IPS DF 19.7 (cell line): ENCODE measurements around the gene CDH12.
"Not testable (repeated sequence)": the region's sequence is repeated elsewhere in the genome, so short reads cannot be mapped to it uniquely, and the experiment has no call there.

Experiments
- DNase-seq: peaks from one replicate; pipeline ENCODE4 v3.0.0-alpha.2; 2013; ENCODE audit warnings: low read depth, low spot score

The CDH12 gene

DNA sequence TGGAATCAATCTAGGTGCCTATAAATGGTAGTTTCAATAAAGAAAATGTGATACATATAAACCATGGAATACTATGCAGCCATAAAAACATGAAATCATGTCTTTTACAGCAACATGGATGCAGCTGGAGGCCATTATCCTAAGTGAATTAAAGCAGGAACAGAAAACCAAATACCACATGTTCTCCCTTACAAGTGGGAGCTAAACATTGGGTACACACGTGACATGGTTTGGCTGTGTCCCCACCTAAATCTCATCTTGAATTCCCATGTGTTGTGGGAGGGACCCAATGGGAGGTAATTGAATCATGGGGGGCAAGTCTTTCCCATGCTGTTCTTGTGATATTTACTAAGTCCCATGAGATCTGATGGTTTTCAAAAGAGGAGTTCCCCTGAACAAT is 78.9 kb downstream of the CDH12 start:
- not testable (repeated sequence) for DNase-seq

GRCh38 chr5:22764736-22765135 is 88.4 kb downstream of the CDH12 start:
- DNase-seq: no peak

DNA sequence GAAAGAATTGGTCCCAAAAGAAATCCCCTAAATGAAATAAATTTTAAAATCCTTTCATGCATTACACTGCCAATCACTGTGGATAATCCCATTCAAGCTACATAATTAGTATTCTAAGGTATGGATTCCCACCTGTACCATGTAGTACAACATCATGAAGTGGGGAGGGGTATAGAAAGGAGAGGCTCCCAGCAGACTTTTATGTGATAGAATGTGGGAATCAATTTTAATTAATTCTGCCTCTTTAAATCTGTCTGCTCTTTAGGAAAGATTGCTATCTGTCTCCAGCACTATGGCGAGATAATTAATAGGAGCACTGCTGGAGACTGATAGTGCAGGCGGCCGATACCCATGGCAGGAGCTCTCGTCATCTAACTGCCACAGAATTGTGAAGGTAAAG is 95.4 kb downstream of the CDH12 start:
- DNase-seq: no peak

- DNase-seq: no peak
These were observed 99.0 kb downstream of the CDH12 start for GRCh38 chr5:22754155-22754554.

DNA sequence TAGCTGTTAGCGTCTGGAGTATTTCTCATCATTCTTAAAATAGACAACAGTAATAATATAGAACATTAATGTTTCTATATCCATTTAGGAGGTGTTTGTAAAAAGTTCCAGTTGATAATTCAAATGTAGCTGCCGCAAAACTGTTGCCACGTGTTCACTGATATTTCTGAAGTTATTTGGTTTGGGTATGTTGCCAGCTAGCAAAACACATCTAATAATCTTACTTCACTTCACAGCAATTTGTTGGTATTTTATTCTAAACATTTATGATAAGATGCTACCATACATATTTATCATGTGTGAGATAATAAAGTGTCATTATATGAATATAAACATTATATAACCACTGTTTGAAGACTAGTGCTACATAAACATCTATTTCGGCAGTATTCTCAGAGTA is 101.6 kb downstream of the CDH12 start:
- no peak for DNase-seq

GRCh38 chr5:22736443-22737003 is 116.6 kb downstream of the CDH12 start:
- DNase-seq: no peak

DNA sequence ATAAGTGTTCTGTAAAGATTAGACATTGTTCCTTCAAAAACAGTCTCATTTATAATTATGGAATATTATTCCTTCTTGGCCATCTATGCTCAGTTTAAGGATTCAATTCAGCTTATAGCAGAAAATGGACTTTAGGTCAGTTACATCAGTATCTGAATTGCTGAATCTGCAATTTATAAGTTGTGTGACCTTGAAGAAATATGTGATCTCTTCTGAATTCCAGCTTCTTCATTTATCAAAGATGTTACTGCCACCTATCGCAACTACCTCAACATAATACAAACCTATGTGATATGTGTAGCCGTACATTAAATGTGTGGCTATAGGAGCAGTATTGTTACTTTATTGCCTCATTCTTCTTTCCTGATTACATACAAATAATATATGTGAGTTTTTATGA is 118.2 kb downstream of the CDH12 start:
- no peak for DNase-seq

DNA sequence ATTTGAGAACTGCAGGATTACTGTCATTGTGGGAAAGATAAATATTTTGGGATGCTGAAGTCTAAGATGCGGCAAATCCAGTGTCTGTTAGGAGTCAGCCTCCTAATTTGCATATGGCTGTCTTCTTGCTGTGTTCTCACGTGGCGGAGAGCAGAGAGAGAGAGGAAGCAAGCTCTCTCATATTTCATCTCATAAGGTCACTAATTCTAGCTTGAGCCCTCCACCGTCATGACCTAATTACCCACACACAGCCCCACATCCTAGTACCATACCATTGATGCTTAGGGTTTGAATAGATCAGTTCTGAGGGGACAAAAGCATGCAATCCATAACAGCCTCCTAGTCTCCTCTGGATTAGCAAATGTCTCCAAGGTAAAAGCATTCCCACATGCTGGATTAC is 124.5 kb downstream of the CDH12 start:
- DNase-seq: no peak

GRCh38 chr5:22722491-22722890 is 130.7 kb downstream of the CDH12 start:
- DNase-seq: no peak

DNA sequence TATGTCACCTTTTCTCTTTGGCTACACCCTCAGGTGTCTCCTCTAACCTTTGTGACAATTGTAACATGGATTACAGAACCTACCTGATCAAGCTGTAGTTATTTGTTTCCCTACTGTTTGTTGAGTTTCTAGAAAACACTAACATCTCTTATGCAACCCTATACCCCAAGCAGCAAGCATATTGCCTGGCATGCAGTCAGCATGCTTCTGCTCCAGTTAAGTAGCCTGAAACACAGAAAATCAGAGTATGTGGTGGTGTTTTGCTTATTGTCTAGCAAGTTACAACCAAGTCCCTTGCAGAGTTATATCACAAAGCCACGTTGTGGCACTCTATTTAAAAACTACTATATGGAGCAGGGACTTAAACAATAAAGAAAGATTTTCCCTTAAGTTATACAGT is 131.1 kb downstream of the CDH12 start:
- DNase-seq: no peak

GRCh38 chr5:22719842-22720241 is 133.3 kb downstream of the CDH12 start:
- no peak for DNase-seq

DNA sequence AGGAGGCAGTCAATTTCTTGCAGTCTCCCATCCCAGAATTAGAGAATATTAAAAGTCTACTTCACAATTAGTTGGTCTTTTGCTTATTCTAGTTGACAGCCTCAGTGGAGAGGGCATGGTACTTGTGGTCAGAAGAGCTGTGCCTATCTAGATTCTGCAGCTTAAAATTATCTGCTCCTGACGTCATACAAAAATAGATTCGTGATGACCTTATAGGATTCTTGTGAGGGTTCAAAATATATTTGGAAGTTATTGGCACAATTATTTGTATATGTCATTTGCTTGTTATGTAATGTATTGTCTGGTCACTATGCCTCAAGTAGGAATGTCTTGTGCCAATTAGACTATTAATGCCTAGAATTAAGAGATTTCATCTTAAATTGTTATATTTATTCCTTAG is 142.5 kb downstream of the CDH12 start:
- no peak for DNase-seq

DNA sequence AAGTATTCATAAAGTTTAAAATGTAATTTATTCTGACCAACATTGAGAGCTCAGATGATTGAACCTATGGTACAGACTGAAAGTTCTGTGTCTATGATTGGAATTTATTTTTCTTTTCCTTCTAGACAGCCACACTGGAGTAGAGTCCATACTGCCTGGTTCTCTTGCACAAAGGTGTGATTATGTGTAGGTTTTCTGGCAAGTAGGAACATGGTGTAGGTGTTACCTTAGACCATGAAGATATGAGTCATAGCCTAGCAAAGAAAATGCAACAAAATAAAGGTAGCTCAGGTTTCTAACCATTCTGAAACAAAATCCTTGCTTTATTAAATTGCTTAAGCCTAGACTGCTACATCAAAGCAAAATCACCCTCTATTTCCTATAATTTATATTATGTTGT is 143.4 kb downstream of the CDH12 start:
- no peak for DNase-seq

- DNase-seq: no peak
These were observed 144.3 kb downstream of the CDH12 start for GRCh38 chr5:22708770-22709328.

DNA sequence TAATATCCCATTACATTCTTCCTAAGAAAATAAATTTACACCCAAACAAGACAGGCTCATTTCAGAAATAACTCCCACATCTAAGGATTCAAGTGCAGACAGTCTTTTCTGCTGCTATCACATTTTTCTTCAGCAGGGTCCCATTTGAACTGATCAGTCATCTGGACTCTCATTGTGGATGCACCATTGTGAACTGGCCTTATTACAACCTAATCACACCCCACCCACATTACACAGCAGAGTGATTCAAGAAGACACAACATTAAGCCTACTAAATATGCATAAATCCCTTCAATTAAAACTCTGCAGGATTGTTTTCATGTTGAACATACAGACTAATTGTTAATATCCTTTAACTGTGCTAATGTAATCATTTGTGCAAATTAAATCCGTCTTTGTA is 146.2 kb downstream of the CDH12 start:
- DNase-seq: no peak

GRCh38 chr5:22699319-22699718 is 153.8 kb downstream of the CDH12 start:
- DNase-seq: no peak

- DNase-seq: no peak
These were observed 160.0 kb downstream of the CDH12 start for GRCh38 chr5:22693121-22693520.

DNA sequence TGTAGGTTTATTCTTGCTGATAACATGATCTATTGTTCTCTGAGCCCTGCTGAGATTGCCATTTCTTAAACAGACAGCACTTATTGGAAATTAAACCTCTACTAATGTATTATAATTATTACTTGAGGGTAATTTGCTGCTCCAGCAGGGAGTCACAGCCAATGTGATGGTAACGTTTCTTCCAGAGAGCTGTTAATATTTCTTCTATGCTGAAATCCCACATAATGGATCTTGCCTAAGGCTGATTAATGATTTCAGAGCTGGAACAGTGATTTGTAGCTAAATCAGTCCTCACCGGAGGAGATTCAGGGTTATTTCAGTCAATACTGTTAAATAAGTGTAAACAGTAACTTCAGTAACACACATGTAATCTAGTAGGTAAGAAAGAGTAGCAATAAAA is 170.1 kb downstream of the CDH12 start:
- DNase-seq: no peak

DNA sequence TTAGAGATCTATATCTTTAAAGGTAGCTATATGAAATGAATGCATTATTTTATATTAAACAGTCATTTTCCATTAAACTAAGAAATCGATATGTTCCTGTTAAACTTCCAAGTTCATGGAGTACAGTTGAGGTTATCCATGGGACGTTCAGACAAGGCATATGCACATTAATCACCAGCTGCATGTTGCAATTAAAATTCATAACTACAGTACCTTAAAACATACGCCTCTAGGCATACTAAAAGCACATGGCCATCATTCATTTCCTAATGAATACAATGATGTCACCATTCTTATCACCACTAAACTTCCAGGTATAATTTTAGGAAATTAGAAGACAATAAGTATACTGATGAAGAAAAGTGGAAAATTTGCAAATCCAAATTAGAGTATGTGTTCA is 174.3 kb downstream of the CDH12 start:
- no peak for DNase-seq

GRCh38 chr5:22673131-22673530 is 180.0 kb downstream of the CDH12 start:
- no peak for DNase-seq

- no peak for DNase-seq
These were observed 183.8 kb downstream of the CDH12 start for GRCh38 chr5:22669345-22669744.

DNA sequence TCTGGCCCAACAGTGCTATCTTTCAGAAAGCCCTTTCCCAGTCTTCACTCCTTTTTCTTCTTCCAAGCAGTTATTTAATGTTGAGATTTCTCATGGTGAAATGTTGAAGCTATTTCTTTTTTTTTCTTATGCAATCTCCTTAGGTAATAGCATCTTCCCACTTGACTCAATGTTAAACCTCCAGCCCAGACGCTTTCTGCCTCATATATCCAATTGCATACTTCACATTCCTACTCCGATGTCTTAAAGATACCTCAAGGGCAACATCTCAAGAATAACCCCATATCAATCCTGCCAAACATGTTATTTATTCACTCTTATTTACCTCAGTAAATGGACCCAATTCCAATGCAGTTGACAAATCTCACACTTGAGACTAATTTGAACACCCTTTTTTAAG is 187.3 kb downstream of the CDH12 start:
- no peak for DNase-seq

- no peak for DNase-seq
These were observed 190.0 kb downstream of the CDH12 start for GRCh38 chr5:22663134-22663533.

DNA sequence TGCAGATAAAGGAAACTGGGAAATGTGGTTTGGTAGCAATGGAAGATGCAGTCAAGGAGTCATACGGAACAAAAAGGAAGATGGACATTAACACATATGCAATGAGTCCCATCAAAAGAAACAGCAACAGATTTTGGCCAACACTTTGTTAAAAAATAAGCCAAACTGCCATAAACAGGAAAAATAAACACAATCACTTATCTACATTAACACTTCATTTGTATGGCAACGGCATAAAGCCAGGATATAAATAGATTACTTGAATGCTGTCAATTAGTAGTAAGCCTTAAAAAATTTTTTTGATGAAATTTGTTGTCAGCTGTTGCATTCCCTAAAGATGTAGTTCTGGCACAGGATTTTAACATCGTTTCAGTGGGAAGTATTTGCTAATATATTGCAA is 190.8 kb downstream of the CDH12 start:
- no peak for DNase-seq
